Measurements from ENCODE around the gene UCN.

DNA sequence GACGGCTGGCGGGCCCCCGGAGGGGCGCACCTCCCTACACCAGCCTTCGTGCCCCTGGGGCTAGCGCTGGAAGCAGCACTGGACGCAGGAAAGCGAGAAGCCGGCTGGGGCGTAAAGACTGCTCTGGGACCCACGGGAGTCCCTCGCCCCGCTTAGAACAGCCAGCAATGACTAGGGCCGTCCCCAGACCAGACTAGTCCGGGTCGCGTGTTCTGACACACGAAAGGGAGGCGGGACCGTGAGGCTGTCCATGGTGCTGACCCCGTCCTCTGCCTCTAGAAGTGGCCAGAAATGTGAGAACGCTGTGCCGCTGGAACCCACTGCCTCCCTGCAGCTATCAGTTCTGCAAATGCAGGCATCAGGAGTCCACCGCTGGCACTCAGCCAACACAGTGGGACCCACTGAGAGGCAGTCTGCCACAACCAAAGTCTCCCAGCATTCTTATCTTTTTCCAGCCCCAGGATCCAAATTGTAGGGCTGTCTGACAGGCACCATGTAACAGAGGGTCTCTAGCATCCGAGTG lies at the start of gene UCN:
- TF ChIP-seq, protein P1, sequence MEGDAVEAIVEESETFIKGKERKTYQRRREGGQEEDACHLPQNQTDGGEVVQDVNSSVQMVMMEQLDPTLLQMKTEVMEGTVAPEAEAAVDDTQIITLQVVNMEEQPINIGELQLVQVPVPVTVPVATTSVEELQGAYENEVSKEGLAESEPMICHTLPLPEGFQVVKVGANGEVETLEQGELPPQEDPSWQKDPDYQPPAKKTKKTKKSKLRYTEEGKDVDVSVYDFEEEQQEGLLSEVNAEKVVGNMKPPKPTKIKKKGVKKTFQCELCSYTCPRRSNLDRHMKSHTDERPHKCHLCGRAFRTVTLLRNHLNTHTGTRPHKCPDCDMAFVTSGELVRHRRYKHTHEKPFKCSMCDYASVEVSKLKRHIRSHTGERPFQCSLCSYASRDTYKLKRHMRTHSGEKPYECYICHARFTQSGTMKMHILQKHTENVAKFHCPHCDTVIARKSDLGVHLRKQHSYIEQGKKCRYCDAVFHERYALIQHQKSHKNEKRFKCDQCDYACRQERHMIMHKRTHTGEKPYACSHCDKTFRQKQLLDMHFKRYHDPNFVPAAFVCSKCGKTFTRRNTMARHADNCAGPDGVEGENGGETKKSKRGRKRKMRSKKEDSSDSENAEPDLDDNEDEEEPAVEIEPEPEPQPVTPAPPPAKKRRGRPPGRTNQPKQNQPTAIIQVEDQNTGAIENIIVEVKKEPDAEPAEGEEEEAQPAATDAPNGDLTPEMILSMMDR (IDR thresholded peaks at IDR 0.05), result no peak
- no peak for TF ChIP-seq EP300 (IDR thresholded peaks at IDR 0.05)

All from upper lobe of left lung (tissue), 4 donors.